GM21825 (cell line): ENCODE data around the gene RSPH3.
"Not testable (repeated sequence)": the region's sequence is repeated elsewhere in the genome, so short reads cannot be mapped to it uniquely, and the experiment has no call there.

Source experiments
- ATAC-seq: cut with Tn5 transposase; IDR thresholded peaks from one replicate; pipeline ENCODE4 v1.9.1; 2021; ENCODE audit warnings: mild to moderate bottlenecking, moderate library complexity; ENCODE audit not compliant: unreplicated experiment

Gene RSPH3

GRCh38 chr6:158999666-159000403 lies at the start of gene RSPH3:
Gene RSPH3, minus strand, starts transcription at chr6:159000202. Its CDS starts 652 bp downstream, at chr6:158999550.
- peak; percentile 91 for ATAC-seq

GRCh38 chr6:159047891-159048685 lies 48.1 kb upstream of the RSPH3 start:
- ATAC-seq, result no peak

GRCh38 chr6:159045801-159046200 lies 45.8 kb upstream of the RSPH3 start:
- no peak for ATAC-seq

GRCh38 chr6:159044899-159045727 lies 45.1 kb upstream of the RSPH3 start, which contains the start of gene TAGAP:
Gene TAGAP, minus strand, starts transcription at chr6:159044991. Its CDS starts 845 bp downstream, at chr6:159044146.
- ATAC-seq, result peak; percentile 82

- no peak for ATAC-seq
Measured at GRCh38 chr6:159043947-159044346, 43.9 kb upstream of the RSPH3 start.

GRCh38 chr6:159043251-159043650 lies 43.2 kb upstream of the RSPH3 start:
- no peak for ATAC-seq

GRCh38 chr6:159042826-159043181 lies 42.8 kb upstream of the RSPH3 start:
- no peak for ATAC-seq

- peak; percentile 44 for ATAC-seq
Measured at GRCh38 chr6:159042003-159042825, 42.2 kb upstream of the RSPH3 start.

- no peak for ATAC-seq
Measured at GRCh38 chr6:159041181-159041580, 41.2 kb upstream of the RSPH3 start.

- ATAC-seq, result no peak
Measured at GRCh38 chr6:159039885-159040258, 39.9 kb upstream of the RSPH3 start.

- peak; percentile 69 for ATAC-seq
Measured at GRCh38 chr6:159038914-159039884, 39.2 kb upstream of the RSPH3 start.

- not testable (repeated sequence) for ATAC-seq
Measured at GRCh38 chr6:159038318-159038717, 38.3 kb upstream of the RSPH3 start.

GRCh38 chr6:159037756-159038290 lies 37.8 kb upstream of the RSPH3 start:
- ATAC-seq, result no peak

GRCh38 chr6:159036673-159037072 lies 36.7 kb upstream of the RSPH3 start:
- no peak for ATAC-seq

- ATAC-seq, result no peak
Measured at GRCh38 chr6:159035891-159036290, 35.9 kb upstream of the RSPH3 start.

GRCh38 chr6:159033160-159034049 lies 33.4 kb upstream of the RSPH3 start:
- no peak for ATAC-seq

- ATAC-seq, result no peak
Measured at GRCh38 chr6:159031846-159032245, 31.8 kb upstream of the RSPH3 start.

- ATAC-seq, result no peak
Measured at GRCh38 chr6:159030168-159030567, 30.2 kb upstream of the RSPH3 start.
